GM23338 (cell line): ENCODE data around the gene EDEM3. TPM values are rescaled to one million over a fixed set of nuclear protein-coding genes. Genes with fewer than 3 reads are reported as not detected.

Experiments used
- ATAC-seq: fragments of 200-7000 bp; cut with Tn5 transposase; 3 replicates; pipeline ENCODE4 v1.9.1; 2020
- DNase-seq: peaks from one replicate; pipeline ENCODE4 v3.0.0-alpha.2; 2015; ENCODE audit warnings: low spot score
- H2AFZ ChIP-seq: fragments of 200-600 bp; sonication (generic); 2 replicates; pipeline ENCODE4 v1.8.0; 2016; ENCODE audit warnings: antibody characterized with exemption, mild to moderate bottlenecking, moderate library complexity
- H3F3A ChIP-seq: fragments of 200-600 bp; sonication (generic); replicated peaks from 2 replicates; pipeline ENCODE4 v1.8.0; 2017; ENCODE audit warnings: antibody characterized with exemption, mixed run types, low read depth
- H3K27ac ChIP-seq: fragments of 200-600 bp; sonication (generic); 2 replicates; pipeline ENCODE4 v1.6.1; 2016; ENCODE audit warnings: low read depth
- H3K27me3 ChIP-seq: fragments of 200-600 bp; sonication (generic); 2 replicates; pipeline ENCODE4 v1.8.0; 2016; ENCODE audit warnings: mild to moderate bottlenecking, mixed run types, moderate library complexity; ENCODE audit not compliant: insufficient read depth
- H3K36me3 ChIP-seq: fragments of 200-600 bp; sonication (generic); 2 replicates; pipeline ENCODE4 v1.8.0; 2016; ENCODE audit warnings: mild to moderate bottlenecking; ENCODE audit not compliant: insufficient read depth
- H3K4me1 ChIP-seq: fragments of 200-600 bp; sonication (generic); 2 replicates; pipeline ENCODE4 v1.8.0; 2016; ENCODE audit warnings: mild to moderate bottlenecking, moderate library complexity; ENCODE audit not compliant: insufficient read depth
- H3K4me2 ChIP-seq: fragments of 200-600 bp; sonication (generic); 2 replicates; pipeline ENCODE4 v1.7.1; 2017; ENCODE audit warnings: mixed run types
- H3K4me3 ChIP-seq: fragments of 200-600 bp; sonication (generic); 2 replicates; pipeline ENCODE4 v1.6.1; 2016; ENCODE audit warnings: mixed run types
- H3K79me2 ChIP-seq: fragments of 200-600 bp; sonication (generic); replicated peaks from 2 replicates; pipeline ENCODE4 v1.8.0; 2017; ENCODE audit warnings: mild to moderate bottlenecking; ENCODE audit not compliant: insufficient read depth
- H3K9me2 ChIP-seq: fragments of 200-600 bp; sonication (generic); 2 replicates; pipeline ENCODE4 v1.8.0; 2017; ENCODE audit not compliant: insufficient read depth
- H4K20me1 ChIP-seq: fragments of 200-600 bp; sonication (generic); replicated peaks from 2 replicates; pipeline ENCODE4 v1.8.0; 2017; ENCODE audit warnings: mild to moderate bottlenecking; ENCODE audit not compliant: insufficient read depth
- H3K27ac Mint-ChIP-seq: 2 replicates; pipeline ENCODE4 v1.8.0; 2020; ENCODE audit warnings: inconsistent platforms, mild to moderate bottlenecking, moderate library complexity, mixed read lengths
- H3K27me3 Mint-ChIP-seq: 3 replicates; pipeline ENCODE4 v1.8.0; 2022; ENCODE audit warnings: low read depth, mild to moderate bottlenecking, moderate library complexity, mixed read lengths, inconsistent platforms; ENCODE audit not compliant: insufficient read depth, poor library complexity
- H3K36me3 Mint-ChIP-seq: 3 replicates; pipeline ENCODE4 v1.8.0; 2021; ENCODE audit warnings: low read depth, mild to moderate bottlenecking, inconsistent platforms, moderate library complexity, mixed read lengths
- H3K4me1 Mint-ChIP-seq: 3 replicates; pipeline ENCODE4 v1.8.0; 2020; ENCODE audit warnings: mild to moderate bottlenecking, inconsistent platforms, mixed read lengths
- H3K4me3 Mint-ChIP-seq: 3 replicates; pipeline ENCODE4 v1.8.0; 2021; ENCODE audit warnings: moderate library complexity, mild to moderate bottlenecking, inconsistent platforms, mixed read lengths
- H3K9me3 Mint-ChIP-seq: 3 replicates; pipeline ENCODE4 v1.8.0; 2020; ENCODE audit warnings: moderate library complexity, mild to moderate bottlenecking, inconsistent platforms, mixed read lengths
- CREB1 ChIP-seq: fragments of 250-450 bp; sonication (Bioruptor Pico); IDR thresholded peaks from 2 replicates; pipeline ENCODE4 v1.5.0; 2020; ENCODE audit warnings: low read depth, mild to moderate bottlenecking, moderate library complexity
- EZH2 ChIP-seq: fragments of 200-600 bp; sonication (generic); IDR thresholded peaks from one replicate; pipeline ENCODE4 v1.8.0; 2017; ENCODE audit warnings: antibody characterized with exemption, mild to moderate bottlenecking, low read depth; ENCODE audit not compliant: unreplicated experiment
- EZH2phosphoT487 ChIP-seq: fragments of 200-600 bp; sonication (generic); IDR thresholded peaks from one replicate; pipeline ENCODE4 v1.8.1; 2018; ENCODE audit warnings: antibody characterized with exemption; ENCODE audit not compliant: unreplicated experiment
- JUNB ChIP-seq: IDR thresholded peaks from one replicate; pipeline ENCODE4 v1.6.1; 2016; ENCODE audit warnings: antibody characterized with exemption; ENCODE audit not compliant: unreplicated experiment
- NANOG ChIP-seq: IDR thresholded peaks from 2 replicates; pipeline ENCODE4 v1.6.1; 2016; ENCODE audit warnings: antibody characterized with exemption, borderline replicate concordance
- POLR2AphosphoS5 ChIP-seq: IDR thresholded peaks from 2 replicates; pipeline ENCODE4 v1.6.1; 2016; ENCODE audit warnings: antibody characterized with exemption, low read depth
- STAT1 ChIP-seq: IDR thresholded peaks from one replicate; pipeline ENCODE4 v1.6.1; 2016; ENCODE audit warnings: antibody characterized with exemption; ENCODE audit not compliant: unreplicated experiment
- ZNF331 ChIP-seq: fragments of 250-450 bp; sonication (Bioruptor Pico); IDR thresholded peaks from 2 replicates; pipeline ENCODE4 v1.5.0; 2020; ENCODE audit warnings: low read depth, mild to moderate bottlenecking, moderate library complexity
- polyA plus RNA-seq: library from polyadenylated mRNA; unstranded; fragments of >200 nt; fragmentation: Nextera tagmentation; extraction: Ambion mirVana; gene quantifications from 2 replicates; pipeline ENCODE4 v1.2.1, GENCODE V29; 2016
- total RNA-seq: library from RNA; depleted of rRNA; stranded (reverse); fragments of >200 nt; shearing (Covaris generic); gene quantifications from 2 replicates; pipeline ENCODE4 v1.2.3, GENCODE V29; 2014
- TF ChIP-seq, protein P1 (sequence below), 2 experiments: fragments of 200-600 bp in 1 of 2; sonication (generic) in 1 of 2; conservative IDR thresholded peaks; 2 replicates each; pipeline versions ENCODE4 v1.5.1 to v1.6.1; 2016 to 2017; ENCODE audit warnings: antibody characterized with exemption in 2 of 2, low read depth in 2 of 2, mild to moderate bottlenecking in 2 of 2, moderate library complexity in 1 of 2
- TF ChIP-seq, protein P2 (sequence below): IDR thresholded peaks from 2 replicates; pipeline ENCODE4 v1.6.1; 2016; ENCODE audit warnings: antibody characterized with exemption
- TF ChIP-seq, protein P3 (sequence below): IDR thresholded peaks from one replicate; pipeline ENCODE4 v1.6.1; 2018; ENCODE audit warnings: antibody characterized with exemption; ENCODE audit not compliant: unreplicated experiment

Gene EDEM3
- total and polyA plus RNA-seq, 2 experiments from 2014 or later, result 4.8 to 11.5 TPM

DNA sequence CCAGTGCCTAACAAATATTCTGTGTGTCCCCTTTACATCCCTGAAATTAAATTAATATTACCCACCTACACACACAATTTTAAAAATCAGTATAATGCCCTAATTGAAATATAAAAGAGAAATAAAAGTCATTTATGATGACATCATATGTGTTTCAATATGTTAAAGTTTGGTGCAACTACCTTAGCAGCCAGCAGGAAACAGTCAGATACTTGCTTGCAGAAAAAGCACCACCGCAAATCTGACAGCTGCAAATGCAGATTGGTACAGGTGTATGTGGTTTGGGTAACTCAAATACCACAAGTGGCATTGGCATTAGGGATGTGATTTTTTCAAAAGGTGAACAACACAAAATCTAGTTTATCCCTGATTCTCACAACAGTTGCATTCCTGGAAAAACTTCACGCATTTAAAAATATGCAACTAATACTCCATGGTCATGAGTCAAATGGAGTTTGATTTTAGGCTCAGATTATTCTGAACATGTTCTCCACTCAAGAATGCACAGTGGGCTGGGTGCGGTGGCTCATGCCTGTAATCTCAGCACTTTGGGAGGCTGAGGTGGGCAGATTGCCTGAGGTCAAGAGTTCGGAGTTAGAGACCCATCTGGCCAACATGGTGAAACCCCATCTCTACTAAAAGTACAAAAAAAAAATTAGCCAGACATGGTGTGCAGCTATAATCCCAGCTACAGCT lies 106.3 kb downstream of the EDEM3 start (continued):
- TF ChIP-seq, protein P1, sequence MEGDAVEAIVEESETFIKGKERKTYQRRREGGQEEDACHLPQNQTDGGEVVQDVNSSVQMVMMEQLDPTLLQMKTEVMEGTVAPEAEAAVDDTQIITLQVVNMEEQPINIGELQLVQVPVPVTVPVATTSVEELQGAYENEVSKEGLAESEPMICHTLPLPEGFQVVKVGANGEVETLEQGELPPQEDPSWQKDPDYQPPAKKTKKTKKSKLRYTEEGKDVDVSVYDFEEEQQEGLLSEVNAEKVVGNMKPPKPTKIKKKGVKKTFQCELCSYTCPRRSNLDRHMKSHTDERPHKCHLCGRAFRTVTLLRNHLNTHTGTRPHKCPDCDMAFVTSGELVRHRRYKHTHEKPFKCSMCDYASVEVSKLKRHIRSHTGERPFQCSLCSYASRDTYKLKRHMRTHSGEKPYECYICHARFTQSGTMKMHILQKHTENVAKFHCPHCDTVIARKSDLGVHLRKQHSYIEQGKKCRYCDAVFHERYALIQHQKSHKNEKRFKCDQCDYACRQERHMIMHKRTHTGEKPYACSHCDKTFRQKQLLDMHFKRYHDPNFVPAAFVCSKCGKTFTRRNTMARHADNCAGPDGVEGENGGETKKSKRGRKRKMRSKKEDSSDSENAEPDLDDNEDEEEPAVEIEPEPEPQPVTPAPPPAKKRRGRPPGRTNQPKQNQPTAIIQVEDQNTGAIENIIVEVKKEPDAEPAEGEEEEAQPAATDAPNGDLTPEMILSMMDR (conservative IDR thresholded peaks at IDR 0.05; ENCODE audit: low read depth in 2 of 2), result no peak

DNA sequence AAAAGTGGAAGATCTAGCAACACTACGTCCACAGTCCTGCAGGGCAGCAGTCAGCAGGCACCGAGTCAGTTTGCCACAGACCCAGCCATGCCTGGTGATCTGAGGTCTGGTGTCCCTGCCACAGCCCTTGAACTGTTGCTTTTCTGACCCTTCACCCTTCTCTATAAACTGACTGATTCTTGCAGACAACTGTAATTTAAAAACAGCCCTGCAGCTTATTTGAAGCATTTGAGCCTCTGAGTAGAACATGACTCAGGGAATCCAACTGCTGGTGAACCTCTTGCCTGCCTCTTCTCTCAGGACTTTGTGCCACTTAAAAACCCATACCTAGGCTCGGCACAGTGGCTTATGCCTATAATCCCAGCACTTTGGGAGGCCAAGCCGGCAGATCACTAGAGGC lies 107.2 kb downstream of the EDEM3 start:
- Histone ChIP-seq H3K9me2 (no peaks in the 10 kb centered on the region), H3F3A (no peaks in the 10 kb centered on the region), H3K4me3 (no peak overlapping the region), H3K27ac (no peak overlapping the region), H4K20me1 (no peaks in the 10 kb centered on the region), H3K4me1 (no peaks in the 10 kb centered on the region), H3K79me2 (no peaks in the 10 kb centered on the region), H3K27me3 (no peaks in the 10 kb centered on the region), H3K4me2 (no peak overlapping the region), H2AFZ (no peak overlapping the region), H3K36me3 (no peaks in the 10 kb centered on the region)
- H3K36me3 Mint-ChIP-seq, result peaks cover 3% of the 10 kb centered on the region; the same call in 1 of the 3 replicates
- H3K4me3 Mint-ChIP-seq, result no peak overlapping the region
- H3K27me3 Mint-ChIP-seq, result peaks cover 3% of the 10 kb centered on the region
- no peaks in the 10 kb centered on the region for H3K4me1 Mint-ChIP-seq
- peaks cover 8% of the 10 kb centered on the region for H3K9me3 Mint-ChIP-seq
- H3K27ac Mint-ChIP-seq, result no peak overlapping the region; the same call in 1 of the 2 replicates
- ATAC-seq (no peak), DNase-seq (no peak)
- TF ChIP-seq ZNF331 (CRISPR knock-in tag) (no peak), CREB1 (CRISPR knock-in tag) (no peak), EZH2phosphoT487 (no peak), POLR2AphosphoS5 (no peak), NANOG (no peak), JUNB (no peak), STAT1 (no peak), EZH2 (no peak)
- TF ChIP-seq, protein P2, sequence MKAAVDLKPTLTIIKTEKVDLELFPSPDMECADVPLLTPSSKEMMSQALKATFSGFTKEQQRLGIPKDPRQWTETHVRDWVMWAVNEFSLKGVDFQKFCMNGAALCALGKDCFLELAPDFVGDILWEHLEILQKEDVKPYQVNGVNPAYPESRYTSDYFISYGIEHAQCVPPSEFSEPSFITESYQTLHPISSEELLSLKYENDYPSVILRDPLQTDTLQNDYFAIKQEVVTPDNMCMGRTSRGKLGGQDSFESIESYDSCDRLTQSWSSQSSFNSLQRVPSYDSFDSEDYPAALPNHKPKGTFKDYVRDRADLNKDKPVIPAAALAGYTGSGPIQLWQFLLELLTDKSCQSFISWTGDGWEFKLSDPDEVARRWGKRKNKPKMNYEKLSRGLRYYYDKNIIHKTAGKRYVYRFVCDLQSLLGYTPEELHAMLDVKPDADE, result no peak
- TF ChIP-seq, protein P3, sequence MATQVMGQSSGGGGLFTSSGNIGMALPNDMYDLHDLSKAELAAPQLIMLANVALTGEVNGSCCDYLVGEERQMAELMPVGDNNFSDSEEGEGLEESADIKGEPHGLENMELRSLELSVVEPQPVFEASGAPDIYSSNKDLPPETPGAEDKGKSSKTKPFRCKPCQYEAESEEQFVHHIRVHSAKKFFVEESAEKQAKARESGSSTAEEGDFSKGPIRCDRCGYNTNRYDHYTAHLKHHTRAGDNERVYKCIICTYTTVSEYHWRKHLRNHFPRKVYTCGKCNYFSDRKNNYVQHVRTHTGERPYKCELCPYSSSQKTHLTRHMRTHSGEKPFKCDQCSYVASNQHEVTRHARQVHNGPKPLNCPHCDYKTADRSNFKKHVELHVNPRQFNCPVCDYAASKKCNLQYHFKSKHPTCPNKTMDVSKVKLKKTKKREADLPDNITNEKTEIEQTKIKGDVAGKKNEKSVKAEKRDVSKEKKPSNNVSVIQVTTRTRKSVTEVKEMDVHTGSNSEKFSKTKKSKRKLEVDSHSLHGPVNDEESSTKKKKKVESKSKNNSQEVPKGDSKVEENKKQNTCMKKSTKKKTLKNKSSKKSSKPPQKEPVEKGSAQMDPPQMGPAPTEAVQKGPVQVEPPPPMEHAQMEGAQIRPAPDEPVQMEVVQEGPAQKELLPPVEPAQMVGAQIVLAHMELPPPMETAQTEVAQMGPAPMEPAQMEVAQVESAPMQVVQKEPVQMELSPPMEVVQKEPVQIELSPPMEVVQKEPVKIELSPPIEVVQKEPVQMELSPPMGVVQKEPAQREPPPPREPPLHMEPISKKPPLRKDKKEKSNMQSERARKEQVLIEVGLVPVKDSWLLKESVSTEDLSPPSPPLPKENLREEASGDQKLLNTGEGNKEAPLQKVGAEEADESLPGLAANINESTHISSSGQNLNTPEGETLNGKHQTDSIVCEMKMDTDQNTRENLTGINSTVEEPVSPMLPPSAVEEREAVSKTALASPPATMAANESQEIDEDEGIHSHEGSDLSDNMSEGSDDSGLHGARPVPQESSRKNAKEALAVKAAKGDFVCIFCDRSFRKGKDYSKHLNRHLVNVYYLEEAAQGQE, result no peak
- TF ChIP-seq, protein P1 (conservative IDR thresholded peaks at IDR 0.05; ENCODE audit: low read depth in 2 of 2), result no peak
